WTC11 (cell line): ENCODE data around the gene IRF2BPL. TPM values are rescaled to one million over a fixed set of nuclear protein-coding genes. Genes with fewer than 3 reads are reported as not detected.
"Not testable (repeated sequence)": the region's sequence is repeated elsewhere in the genome, so short reads cannot be mapped to it uniquely, and the experiment has no call there.

Experiments
- ATAC-seq: fragments of 200-7000 bp; cut with Tn5 transposase; 2 replicates; pipeline ENCODE4 v1.10.0; 2021; ENCODE audit warnings: mild to moderate bottlenecking, moderate library complexity
- CTCF ChIA-PET: fragments of 300-600 bp; sonication (Branson Sonifier 250); formaldehyde crosslinking; loops from one replicate; lab custom pipeline; 2021; ENCODE audit warnings: antibody characterized with exemption; lab: Charles Lee
- POLR2A ChIA-PET: fragments of 350-600 bp; sonication (Branson Sonifier 250); formaldehyde crosslinking; loops from one replicate; lab custom pipeline; 2021; ENCODE audit warnings: antibody characterized with exemption; lab: Charles Lee
- DNase-seq: peaks from one replicate; pipeline ENCODE4 v3.0.0; 2021; ENCODE audit warnings: low spot score
- H3K27ac Mint-ChIP-seq: 2 replicates; pipeline ENCODE4 v1.8.0; 2021; ENCODE audit warnings: mixed read lengths
- H3K27me3 Mint-ChIP-seq: 2 replicates; pipeline ENCODE4 v1.8.0; 2021; ENCODE audit warnings: low read depth, mild to moderate bottlenecking, moderate library complexity, mixed read lengths
- H3K36me3 Mint-ChIP-seq: 2 replicates; pipeline ENCODE4 v1.8.0; 2021; ENCODE audit warnings: mixed read lengths
- H3K4me1 Mint-ChIP-seq: 2 replicates; pipeline ENCODE4 v1.8.0; 2022; ENCODE audit warnings: mixed read lengths
- H3K4me3 Mint-ChIP-seq: 2 replicates; pipeline ENCODE4 v1.8.0; 2021; ENCODE audit warnings: mild to moderate bottlenecking, moderate library complexity, mixed read lengths
- H3K9me3 Mint-ChIP-seq: 2 replicates; pipeline ENCODE4 v1.8.0; 2021; ENCODE audit warnings: mixed read lengths
- ESRRA ChIP-seq: sonication (generic); formaldehyde crosslinking; IDR thresholded peaks from 2 replicates; pipeline ENCODE4 v1.8.1; 2022; ENCODE audit warnings: mild to moderate bottlenecking, missing genetic modification reagents, borderline replicate concordance
- FOXP1 ChIP-seq: sonication (generic); formaldehyde crosslinking; IDR thresholded peaks from 2 replicates; pipeline ENCODE4 v1.8.0; 2022; ENCODE audit warnings: missing genetic modification reagents, mild to moderate bottlenecking, moderate library complexity, borderline replicate concordance
- GABPB1 ChIP-seq: sonication (generic); formaldehyde crosslinking; IDR thresholded peaks from 2 replicates; pipeline ENCODE4 v1.8.1; 2023; ENCODE audit warnings: mild to moderate bottlenecking, missing genetic modification reagents
- JUN ChIP-seq: sonication (generic); formaldehyde crosslinking; IDR thresholded peaks from 2 replicates; pipeline ENCODE4 v1.8.0; 2023; ENCODE audit warnings: mild to moderate bottlenecking, missing genetic modification reagents
- NFE2L1 ChIP-seq: sonication (generic); formaldehyde crosslinking; IDR thresholded peaks from 2 replicates; pipeline ENCODE4 v1.8.1; 2023; ENCODE audit warnings: missing genetic modification reagents
- NR3C1 ChIP-seq: sonication (generic); formaldehyde crosslinking; conservative IDR thresholded peaks from 2 replicates; pipeline ENCODE4 v1.8.1; 2023; ENCODE audit warnings: low read depth, mild to moderate bottlenecking, missing genetic modification reagents
- SMAD4 ChIP-seq: sonication (generic); formaldehyde crosslinking; IDR thresholded peaks from 2 replicates; pipeline ENCODE4 v1.8.0; 2022; ENCODE audit warnings: mild to moderate bottlenecking, missing genetic modification reagents
- ZBTB21 ChIP-seq: sonication (generic); formaldehyde crosslinking; IDR thresholded peaks from 2 replicates; pipeline ENCODE4 v1.8.1; 2023; ENCODE audit warnings: mild to moderate bottlenecking, missing genetic modification reagents, borderline replicate concordance
- ZNF423 ChIP-seq: fragments of 250-450 bp; sonication (Bioruptor Pico); IDR thresholded peaks from 2 replicates; pipeline ENCODE4 v2.1.2; 2022; ENCODE audit warnings: mild to moderate bottlenecking, moderate library complexity
- total RNA-seq: library from RNA; stranded (reverse); gene quantifications from 3 replicates; pipeline ENCODE4 v1.2.3, GENCODE V29; 2021
- TF ChIP-seq, protein P1 (sequence below): sonication (generic); formaldehyde crosslinking; IDR thresholded peaks from 2 replicates; pipeline ENCODE4 v1.8.0; 2022; ENCODE audit warnings: missing genetic modification reagents
- TF ChIP-seq, protein P2 (sequence below): fragments of 250-450 bp; sonication (Bioruptor Pico); conservative IDR thresholded peaks from 2 replicates; pipeline ENCODE4 v1.9.0; 2021; ENCODE audit warnings: mild to moderate bottlenecking
- TF ChIP-seq, protein P3 (sequence below): sonication (generic); formaldehyde crosslinking; IDR thresholded peaks from 2 replicates; pipeline ENCODE4 v1.8.1; 2022; ENCODE audit warnings: mild to moderate bottlenecking, missing genetic modification reagents, moderate library complexity, borderline replicate concordance

The IRF2BPL gene
- total RNA-seq, 1 experiment from 2014 or later: 126 TPM

DNA sequence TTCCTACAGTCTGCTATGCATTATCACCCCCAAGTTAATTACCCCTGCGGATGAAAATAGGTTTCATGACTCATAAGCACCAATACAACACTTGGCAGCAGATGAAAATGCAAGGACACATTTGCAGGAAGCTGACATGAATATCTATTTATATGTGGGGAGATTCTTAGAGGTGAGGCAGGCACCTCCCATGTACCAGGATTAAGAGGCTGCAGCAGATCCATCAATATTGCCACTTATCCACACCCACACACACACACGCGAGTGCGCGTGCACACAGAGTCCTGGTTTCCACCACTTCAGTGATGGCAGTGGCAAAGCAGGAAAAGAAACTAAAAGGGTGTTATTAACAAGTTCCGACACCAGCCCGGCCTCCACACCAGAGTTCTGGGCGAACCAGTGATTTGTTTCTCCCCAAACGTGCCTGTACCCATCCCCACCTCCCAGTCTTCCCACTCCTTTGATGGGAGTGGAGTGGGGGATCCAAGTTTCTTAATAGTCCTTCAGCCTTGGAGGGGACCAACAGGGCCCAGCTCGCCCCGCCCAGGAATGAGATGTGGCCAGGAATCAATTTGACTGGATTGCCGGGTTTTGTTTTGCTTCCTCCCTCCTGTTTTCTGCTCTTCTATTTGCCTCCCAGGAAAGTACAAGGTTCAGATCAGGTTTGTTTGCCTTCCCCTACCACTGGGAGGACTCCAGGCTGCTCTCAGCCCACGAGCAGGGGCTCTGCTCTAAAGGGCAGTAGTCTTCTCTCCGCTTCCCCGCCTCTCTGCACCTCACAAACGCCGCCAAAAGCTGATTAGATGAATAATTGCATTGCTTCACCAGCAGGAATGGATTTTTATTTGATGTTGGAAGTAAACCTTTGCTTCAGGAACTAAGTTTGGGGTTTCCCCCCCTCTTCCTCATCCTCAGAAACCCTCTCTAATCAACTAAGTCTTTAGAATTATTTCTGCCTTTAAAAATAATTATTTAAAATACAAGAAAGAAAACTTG is 5.2 kb downstream of the IRF2BPL start:
- DNase-seq: peak; percentile 44
- ChIA-PET CTCF (interaction anchor here (0.6 to 6.1 kb wide), 24 partner anchors 11 to 153 kb away, joined by 3 to 45 read pairs (median 4); no protein-coding TSS in a partner anchor), POLR2A (interaction anchor here (0.6 to 6.6 kb wide), 15 partner anchors 10 to 110 kb away, joined by 3 to 45 read pairs (median 4); no protein-coding TSS in a partner anchor)
- peaks cover 2% of the 10 kb centered on the region; the same call in 1 of the 2 replicates for H3K27me3 Mint-ChIP-seq
- TF ChIP-seq ZBTB21 (CRISPR knock-in tag): no peak
- TF ChIP-seq GABPB1 (CRISPR knock-in tag): 0 out of 2 replicates have a peak, but pooled peaks have one; percentile 26
- TF ChIP-seq, protein P1, sequence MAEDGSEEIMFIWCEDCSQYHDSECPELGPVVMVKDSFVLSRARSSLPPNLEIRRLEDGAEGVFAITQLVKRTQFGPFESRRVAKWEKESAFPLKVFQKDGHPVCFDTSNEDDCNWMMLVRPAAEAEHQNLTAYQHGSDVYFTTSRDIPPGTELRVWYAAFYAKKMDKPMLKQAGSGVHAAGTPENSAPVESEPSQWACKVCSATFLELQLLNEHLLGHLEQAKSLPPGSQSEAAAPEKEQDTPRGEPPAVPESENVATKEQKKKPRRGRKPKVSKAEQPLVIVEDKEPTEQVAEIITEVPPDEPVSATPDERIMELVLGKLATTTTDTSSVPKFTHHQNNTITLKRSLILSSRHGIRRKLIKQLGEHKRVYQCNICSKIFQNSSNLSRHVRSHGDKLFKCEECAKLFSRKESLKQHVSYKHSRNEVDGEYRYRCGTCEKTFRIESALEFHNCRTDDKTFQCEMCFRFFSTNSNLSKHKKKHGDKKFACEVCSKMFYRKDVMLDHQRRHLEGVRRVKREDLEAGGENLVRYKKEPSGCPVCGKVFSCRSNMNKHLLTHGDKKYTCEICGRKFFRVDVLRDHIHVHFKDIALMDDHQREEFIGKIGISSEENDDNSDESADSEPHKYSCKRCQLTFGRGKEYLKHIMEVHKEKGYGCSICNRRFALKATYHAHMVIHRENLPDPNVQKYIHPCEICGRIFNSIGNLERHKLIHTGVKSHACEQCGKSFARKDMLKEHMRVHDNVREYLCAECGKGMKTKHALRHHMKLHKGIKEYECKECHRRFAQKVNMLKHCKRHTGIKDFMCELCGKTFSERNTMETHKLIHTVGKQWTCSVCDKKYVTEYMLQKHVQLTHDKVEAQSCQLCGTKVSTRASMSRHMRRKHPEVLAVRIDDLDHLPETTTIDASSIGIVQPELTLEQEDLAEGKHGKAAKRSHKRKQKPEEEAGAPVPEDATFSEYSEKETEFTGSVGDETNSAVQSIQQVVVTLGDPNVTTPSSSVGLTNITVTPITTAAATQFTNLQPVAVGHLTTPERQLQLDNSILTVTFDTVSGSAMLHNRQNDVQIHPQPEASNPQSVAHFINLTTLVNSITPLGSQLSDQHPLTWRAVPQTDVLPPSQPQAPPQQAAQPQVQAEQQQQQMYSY (CRISPR knock-in tag): peak; percentile 54
- no peak for TF ChIP-seq ESRRA (CRISPR knock-in tag)
- H3K4me3 Mint-ChIP-seq: peak overlapping the region; percentile 49
- peak overlapping the region; percentile 99 for H3K27ac Mint-ChIP-seq
- H3K4me1 Mint-ChIP-seq: peaks cover 32% of the 10 kb centered on the region
- peak; percentile 40 for ATAC-seq
- H3K9me3 Mint-ChIP-seq: no peaks in the 10 kb centered on the region
- H3K36me3 Mint-ChIP-seq: peaks cover 9% of the 10 kb centered on the region

DNA sequence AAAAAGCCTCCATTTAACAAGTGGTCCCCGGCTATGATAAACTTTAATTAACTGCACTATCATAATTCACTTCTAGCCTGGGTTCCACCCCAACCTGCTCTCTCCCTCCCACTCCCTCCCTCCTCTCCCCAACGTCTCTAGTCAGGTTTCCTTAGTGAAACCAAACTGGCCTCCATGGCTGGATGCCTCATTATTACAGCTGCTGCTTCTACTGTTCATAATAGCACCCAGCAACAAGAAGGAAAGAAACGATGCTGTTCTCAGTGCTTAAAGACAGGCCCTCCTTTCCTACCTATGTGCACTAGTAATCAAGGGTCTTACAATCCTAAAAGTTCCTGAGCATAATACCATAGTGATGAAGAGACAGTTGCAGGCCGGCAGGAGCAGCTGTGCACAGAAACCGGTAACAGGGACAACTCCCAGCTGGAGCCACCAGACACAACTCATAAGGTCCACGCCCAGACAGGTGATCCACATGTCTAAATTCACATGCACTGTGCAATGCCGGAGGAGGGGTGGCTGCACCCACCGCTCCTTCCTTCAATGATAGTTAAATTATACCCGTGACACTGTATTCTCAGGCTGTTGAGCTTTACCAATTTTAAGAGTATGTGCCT is 6.2 kb downstream of the IRF2BPL start:
- TF ChIP-seq, protein P2, sequence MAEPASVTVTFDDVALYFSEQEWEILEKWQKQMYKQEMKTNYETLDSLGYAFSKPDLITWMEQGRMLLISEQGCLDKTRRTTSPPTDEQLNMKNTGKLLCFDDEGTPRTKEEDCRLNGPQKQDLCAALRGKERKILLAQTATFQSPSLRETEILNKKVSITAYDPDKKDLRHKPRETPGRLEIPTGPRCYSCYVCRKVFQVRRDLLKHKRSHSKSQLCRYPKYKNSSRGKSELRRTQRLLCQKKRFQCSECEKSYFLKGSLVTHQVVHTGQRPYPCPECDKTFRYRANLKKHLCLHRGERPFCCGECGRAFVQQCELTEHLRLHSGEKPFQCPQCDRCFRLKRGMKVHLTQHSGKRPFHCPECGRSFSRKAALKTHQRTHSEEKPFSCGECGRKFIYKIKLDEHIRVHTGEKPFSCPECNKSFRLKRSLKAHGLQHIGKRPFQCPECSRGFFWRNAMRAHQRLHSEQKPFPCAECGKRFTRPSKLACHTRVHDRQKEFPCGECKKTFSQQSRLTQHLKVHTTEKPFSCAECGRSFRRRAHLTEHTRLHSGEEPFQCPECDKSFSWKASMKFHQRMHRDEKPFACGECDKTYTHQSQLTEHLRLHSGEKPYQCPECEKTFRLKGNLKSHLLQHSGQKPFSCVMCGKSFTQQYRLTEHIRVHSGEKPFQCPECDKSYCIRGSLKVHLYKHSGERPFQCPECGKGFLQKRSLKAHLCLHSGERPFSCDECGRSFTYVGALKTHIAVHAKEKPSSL (CRISPR knock-in tag): no peak
- TF ChIP-seq FOXP1: no peak
- TF ChIP-seq, protein P3, sequence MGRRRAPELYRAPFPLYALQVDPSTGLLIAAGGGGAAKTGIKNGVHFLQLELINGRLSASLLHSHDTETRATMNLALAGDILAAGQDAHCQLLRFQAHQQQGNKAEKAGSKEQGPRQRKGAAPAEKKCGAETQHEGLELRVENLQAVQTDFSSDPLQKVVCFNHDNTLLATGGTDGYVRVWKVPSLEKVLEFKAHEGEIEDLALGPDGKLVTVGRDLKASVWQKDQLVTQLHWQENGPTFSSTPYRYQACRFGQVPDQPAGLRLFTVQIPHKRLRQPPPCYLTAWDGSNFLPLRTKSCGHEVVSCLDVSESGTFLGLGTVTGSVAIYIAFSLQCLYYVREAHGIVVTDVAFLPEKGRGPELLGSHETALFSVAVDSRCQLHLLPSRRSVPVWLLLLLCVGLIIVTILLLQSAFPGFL (CRISPR knock-in tag): no peak
- TF ChIP-seq JUN (CRISPR knock-in tag): no peak
- no peak for TF ChIP-seq NFE2L1
- TF ChIP-seq SMAD4 (CRISPR knock-in tag): no peak
- no peak for TF ChIP-seq ZNF423 (CRISPR knock-in tag)
- no peak for TF ChIP-seq NR3C1 (CRISPR knock-in tag)
- no peaks in the 10 kb centered on the region for H3K9me3 Mint-ChIP-seq

DNA sequence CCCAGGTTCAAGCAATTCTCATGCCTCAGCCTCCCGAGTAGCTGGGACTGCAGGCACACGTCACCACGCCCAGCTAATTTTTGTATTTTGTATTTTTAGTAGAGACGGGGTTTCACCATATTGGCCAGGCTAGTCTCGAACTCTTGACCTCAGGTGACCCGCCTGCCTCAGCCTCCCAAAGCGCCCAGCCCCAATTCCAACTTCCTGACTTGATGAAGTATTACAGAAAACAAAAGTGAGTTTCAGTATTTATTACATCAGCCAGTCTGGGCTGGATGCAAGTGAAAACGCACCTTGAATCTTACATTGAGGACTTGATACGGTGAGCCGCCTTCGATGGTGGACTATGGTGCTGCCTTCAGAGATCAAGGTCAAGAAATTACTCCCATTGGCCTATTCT is 7.1 kb downstream of the IRF2BPL start:
- not testable (repeated sequence) for DNase-seq, H3K9me3 Mint-ChIP-seq, H3K36me3 Mint-ChIP-seq, ATAC-seq, H3K4me3 Mint-ChIP-seq, H3K27me3 Mint-ChIP-seq
- peaks cover 30% of the 10 kb centered on the region for H3K4me1 Mint-ChIP-seq
- CTCF ChIA-PET: interaction anchor here (1.2 to 6.1 kb wide), 4 partner anchors 12 to 108 kb away, joined by 3 to 45 read pairs (median 4); no protein-coding TSS in a partner anchor
- H3K27ac Mint-ChIP-seq: peak overlapping the region; percentile 67
- POLR2A ChIA-PET: interaction anchor here (1.2 kb wide), 1 partner anchor 19 kb away, joined by 6 read pairs; no protein-coding TSS in a partner anchor

More for the DNA sequence above, 6.2 kb downstream of the IRF2BPL start:
- Mint-ChIP-seq H3K36me3 (peaks cover 9% of the 10 kb centered on the region), H3K27me3 (peaks cover 2% of the 10 kb centered on the region; the same call in 1 of the 2 replicates), H3K4me3 (no peak overlapping the region), H3K4me1 (peaks cover 32% of the 10 kb centered on the region), H3K27ac (peak overlapping the region; percentile 99)
- DNase-seq (no peak), ATAC-seq (no peak)
- ChIA-PET POLR2A (interaction anchor here (1.0 to 6.6 kb wide), 3 partner anchors 18 to 103 kb away, joined by 4 to 38 read pairs (median 6); no protein-coding TSS in a partner anchor), CTCF (interaction anchor here (0.8 to 6.1 kb wide), 11 partner anchors 12 to 149 kb away, joined by 3 to 45 read pairs (median 5); no protein-coding TSS in a partner anchor)
